Measurements from ENCODE around the gene POLRMT.

Gene POLRMT

DNA sequence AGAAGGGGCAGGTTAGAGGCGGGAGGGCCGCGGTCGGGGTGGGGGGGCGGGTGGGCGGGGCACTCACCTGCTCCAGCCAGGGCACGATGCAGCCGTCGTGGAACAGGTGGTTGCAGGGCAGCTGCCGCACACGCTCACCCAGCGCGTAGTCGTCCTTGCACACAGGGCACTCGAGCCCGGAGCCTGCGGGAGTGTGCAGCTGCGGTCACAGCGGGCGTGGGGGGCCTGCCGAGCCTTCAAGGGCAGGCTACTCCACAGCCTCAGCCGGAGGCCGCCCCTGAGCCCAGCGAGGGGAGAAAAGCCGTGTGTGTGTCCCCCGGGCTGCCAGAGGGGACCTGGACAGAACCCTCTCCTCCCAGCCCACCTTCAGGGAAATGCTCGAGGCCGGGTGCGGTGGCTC lies 15.0 kb upstream of the POLRMT start:
- in situ Hi-C loops (cut with MboI; ENCODE audit: low sequenced_read_pairs): no loop called here

DNA sequence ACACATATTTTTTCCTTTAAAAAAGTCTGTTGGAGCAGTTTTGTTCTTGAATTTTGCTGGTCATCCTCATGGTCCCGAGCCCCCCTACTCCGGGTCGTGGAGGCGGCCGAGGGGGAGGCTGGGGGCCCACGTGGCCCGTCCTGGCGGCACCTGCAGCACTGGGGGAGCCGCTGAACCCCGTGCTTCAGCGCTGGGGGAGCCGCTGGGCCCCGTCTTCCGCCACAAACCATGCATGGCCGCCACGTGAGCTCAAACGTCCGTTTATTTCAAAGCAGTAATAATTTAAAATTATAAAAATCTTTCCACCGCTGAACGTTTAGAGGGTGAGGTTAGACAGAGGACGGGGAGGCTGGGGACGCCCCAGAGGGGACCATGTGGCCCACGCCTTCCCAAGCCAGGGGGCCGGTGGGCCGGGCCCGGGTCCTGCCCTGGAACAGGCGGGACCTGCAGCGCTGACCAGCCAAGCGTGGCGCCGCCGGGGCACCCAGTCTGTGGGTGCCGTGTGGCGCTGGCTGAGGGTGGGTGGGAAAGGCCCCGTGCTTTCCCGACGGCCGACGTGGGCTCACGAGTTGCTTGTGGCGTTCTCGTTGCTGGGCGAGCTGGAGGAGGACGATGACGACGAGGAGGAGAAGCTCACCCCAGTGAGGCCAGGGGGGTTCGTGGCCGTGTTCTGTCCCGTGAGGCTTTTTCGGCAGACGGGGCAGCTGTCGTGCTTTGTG lies 14.4 kb upstream of the POLRMT start:
- in situ Hi-C loops (cut with MboI; ENCODE audit: low sequenced_read_pairs): no loop called here

DNA sequence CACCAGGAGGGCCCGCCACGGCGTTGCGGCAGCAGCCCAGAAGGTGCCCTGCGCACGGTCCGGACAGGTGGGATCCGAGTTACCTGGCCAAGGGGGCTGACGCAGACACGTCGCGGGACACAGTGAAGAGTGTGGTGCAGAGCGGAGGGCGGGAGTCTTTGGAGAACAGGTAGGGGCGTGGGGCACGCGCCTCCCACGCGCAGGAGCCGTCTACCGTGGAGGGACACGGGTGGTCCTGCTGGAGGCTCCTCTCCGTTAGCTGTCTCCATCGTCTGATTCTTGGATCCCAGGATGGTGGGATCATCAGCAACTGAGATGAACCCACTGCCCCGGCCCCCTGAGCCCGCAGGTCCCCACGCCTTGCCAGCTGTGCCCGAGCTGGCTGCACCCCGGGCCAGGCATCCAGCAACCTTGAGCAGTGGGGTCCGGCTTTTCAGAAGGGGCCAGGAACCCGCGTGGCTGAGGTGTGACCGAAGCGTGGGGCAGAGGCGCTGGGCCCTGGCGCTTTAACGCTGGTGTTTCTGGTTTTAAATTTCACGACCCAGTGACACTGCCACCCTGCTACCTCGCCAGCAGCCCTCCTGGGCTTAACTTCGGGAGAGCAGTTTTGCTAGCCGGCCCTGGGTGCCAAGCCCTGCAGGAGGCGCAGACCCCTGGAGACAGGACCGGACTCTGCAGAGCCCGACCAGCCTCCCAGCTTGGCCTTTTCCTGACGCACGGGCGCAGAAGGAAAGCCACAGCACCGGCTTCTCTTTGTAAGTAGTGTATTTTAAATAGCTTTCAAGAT lies 13.6 kb upstream of the POLRMT start:
- in situ Hi-C loops (cut with MboI; ENCODE audit: low sequenced_read_pairs): no loop called here

DNA sequence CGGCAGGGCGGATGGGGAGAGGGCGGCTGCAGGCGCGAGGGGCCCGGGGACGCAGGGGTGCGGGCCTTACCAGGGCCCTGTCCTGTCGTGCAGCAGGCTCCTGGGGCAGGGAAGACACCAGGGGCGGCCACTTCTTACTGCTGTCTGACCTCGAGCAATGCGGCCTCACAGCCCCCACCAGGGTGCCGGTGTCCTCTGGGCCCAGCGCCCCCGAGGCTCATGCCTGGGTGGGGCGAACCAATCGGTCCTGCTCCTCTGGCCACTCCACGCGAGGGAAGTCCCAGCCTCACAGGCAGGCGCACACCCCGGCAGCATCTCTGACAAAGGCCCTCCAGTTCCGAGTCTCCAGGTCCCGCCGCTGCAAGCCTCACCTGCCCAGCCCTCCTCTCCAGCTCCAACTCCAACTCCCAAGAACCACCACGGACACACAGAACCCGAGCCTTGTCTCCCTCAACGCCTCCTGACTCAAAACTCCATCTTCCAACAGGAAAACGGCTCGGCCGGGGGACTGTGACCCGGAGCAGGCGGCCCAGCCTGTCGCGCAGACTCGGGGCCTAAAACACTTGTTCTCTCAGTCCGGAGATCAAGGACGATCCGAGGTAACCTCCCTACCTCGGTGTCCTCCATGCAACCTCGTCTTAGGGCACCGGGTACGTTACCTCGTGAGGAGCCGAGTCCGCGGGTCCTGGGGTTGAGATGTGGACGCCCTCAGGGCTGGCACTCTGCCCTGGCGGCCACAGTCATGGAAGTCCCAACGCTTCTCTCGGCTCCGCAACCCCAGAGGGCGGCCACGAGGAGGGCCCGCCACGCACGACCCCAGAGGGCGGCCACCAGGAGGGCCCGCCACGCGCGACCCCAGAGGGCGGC lies 12.8 kb upstream of the POLRMT start:
- in situ Hi-C loops (cut with MboI; ENCODE audit: low sequenced_read_pairs): no loop called here

DNA sequence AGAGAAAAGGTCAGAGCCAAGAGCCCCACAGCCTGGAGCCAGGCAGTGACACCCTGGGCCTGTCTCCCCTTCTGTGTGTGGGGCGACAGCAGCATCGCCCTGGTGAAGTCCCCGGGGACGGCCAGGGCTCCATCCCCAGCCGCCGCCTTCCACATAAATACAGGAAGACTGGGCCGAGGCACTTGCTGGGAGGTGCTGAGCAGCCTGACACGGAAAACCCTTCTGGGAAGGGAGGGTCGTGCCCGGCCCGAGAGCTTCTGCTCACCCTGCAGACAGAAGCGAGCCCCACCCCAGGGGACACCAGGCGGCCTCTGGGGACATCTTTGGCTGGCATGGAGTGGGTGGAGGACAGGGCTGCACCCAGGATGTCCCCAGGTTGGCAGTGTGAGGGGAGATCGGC lies 11.5 kb upstream of the POLRMT start:
- in situ Hi-C loops (cut with MboI; ENCODE audit: low sequenced_read_pairs): no loop called here

DNA sequence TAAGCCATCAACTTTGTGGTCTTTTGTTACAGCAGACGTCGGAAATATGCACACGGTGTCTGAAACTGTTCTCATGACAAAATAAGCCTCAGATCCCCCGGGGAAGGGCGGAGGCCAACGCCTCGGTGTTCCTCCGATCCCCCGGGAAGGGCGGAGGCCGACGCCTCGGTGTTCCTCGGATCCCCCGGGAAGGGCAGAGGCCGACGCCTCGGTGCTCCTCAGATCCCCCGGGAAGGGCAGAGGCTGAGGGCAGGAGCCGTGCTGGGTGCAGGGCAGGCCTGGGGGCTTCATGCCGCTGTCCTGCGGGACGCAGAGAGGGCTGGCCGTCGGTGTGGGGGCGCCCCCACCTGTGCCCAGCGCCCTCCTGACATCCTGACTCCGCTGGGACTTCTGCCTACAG lies 11.0 kb upstream of the POLRMT start:
- in situ Hi-C loops (cut with MboI; ENCODE audit: low sequenced_read_pairs): no loop called here

DNA sequence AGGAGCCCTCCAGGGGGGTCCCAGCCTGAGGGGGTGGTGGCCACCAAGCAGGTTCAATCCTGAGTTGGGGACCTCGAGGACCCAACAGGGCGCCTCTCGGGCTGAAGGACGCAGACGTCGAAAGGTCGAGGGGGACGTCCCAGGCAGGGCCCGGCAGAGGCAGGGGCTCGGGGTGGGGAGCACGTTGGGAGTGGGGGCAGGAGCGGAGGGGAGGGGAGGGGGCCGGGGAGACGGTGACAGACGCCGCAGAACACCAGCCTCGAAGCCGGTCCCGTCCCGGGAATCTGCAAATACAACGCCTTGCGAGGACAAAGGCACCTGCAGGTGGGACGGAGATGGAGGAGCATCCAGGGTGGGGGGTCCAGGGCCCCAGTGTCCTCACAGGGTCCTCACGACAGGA lies 10.4 kb upstream of the POLRMT start:
- in situ Hi-C loops (cut with MboI; ENCODE audit: low sequenced_read_pairs): no loop called here

DNA sequence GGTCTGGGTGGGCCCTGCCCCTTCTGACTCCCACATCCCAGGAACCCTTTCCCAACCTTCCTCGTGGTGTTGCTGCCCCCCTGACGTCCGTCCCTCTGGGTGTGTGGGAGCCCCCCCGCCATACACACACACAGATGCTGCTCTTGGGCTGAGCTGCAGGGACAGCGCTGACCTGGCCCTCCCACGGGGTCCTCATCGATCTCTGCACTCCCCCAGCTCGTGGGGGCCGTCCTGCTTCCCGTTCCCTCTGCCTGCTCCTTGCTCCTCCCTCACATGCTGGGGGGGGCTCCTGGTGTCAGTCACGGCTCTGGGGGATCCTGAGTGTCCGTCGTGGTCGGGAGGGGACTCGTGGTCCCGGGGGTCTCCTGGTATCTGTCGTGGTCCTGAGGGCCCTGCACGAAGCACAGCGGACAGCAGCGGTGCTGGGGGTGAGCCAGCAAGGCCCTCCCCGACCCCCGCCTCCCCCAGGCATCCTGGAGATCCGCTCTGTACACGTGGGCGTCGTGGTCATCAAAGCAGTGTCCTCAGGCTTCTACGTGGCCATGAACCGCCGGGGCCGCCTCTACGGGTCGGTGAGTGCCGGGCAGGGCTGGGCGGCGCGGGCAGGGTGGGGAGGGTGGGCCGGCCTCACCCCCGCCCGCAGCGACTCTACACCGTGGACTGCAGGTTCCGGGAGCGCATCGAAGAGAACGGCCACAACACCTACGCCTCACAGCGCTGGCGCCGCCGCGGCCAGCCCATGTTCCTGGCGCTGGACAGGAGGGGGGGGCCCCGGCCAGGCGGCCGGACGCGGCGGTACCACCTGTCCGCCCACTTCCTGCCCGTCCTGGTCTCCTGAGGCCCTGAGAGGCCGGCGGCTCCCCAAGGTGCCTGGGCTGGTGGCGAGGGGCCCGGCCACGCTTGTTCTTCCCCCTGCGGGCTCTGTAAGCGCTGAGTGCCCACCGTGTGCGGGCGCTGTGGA lies 9.7 kb upstream of the POLRMT start:
- in situ Hi-C loops (cut with MboI; ENCODE audit: low sequenced_read_pairs): no loop called here

DNA sequence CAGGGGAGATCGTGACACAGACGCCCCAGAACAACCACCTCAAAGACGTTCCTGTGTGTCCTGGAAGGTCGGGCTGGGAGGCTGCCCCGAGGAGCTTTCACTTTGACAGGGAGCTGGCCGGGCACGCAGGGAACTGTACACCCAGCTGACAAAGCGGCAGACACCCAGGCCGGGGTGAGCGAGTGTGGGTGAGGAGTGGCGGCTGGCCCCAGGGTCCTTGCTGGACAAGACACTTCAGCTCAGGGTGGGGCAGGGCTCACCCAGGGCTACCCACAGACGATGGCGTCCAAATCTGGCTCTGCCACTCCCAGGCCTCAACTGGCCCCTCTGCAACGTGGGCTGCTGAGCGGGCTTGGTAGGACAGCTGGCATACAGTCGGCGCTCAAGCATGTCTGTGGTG lies 8.4 kb upstream of the POLRMT start:
- in situ Hi-C loops (cut with MboI; ENCODE audit: low sequenced_read_pairs): no loop called here

DNA sequence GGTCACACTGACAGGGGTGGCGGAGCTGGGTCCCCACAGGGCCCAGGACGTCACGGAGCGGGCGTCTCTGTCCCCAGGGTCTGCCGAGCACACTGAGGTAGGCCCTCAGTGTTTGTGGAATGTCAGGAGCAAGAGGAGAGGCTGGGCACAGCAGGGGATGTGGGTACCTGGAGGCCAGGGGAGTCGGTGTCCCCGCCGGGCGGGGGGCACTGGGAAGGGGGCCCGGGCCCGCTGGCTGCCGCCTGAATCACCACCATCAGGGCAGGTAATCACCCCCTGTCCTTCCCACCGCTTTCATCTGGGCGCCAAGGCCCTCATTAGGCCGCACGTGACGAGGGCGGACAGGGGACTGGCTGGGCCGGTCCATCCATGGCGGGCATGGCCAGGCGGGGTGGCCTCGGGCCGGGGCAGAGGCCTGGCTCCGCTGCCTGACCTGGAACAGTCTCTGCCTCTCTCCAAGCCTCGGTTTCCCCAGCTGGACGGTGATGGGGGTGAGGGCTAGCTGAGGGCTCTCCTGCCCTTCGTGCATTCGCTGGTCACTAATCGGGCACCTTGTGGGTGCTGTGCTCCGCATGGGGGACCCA lies 7.4 kb upstream of the POLRMT start:
- in situ Hi-C loops (cut with MboI; ENCODE audit: low sequenced_read_pairs): no loop called here

DNA sequence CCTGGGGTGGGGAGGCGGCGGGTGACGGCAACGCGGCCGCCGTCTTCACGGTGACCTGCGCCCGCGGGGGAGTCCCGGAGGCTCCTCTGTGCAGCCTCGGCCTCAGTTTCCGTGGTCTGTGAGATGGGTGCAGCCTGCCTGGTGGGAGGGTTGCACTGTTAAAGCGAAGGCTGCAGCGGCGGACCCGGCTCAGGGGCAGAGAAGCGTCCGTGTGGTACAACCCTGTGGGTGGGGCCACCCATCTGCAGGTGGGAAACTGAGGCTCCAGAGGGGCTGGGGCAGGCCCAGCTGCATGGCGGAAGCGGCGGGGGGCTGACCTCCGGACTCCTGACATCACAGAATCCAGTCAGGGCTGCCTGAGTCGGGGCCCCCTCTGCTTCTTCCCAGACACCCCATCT lies 6.8 kb upstream of the POLRMT start:
- in situ Hi-C loops (cut with MboI; ENCODE audit: low sequenced_read_pairs): no loop called here

DNA sequence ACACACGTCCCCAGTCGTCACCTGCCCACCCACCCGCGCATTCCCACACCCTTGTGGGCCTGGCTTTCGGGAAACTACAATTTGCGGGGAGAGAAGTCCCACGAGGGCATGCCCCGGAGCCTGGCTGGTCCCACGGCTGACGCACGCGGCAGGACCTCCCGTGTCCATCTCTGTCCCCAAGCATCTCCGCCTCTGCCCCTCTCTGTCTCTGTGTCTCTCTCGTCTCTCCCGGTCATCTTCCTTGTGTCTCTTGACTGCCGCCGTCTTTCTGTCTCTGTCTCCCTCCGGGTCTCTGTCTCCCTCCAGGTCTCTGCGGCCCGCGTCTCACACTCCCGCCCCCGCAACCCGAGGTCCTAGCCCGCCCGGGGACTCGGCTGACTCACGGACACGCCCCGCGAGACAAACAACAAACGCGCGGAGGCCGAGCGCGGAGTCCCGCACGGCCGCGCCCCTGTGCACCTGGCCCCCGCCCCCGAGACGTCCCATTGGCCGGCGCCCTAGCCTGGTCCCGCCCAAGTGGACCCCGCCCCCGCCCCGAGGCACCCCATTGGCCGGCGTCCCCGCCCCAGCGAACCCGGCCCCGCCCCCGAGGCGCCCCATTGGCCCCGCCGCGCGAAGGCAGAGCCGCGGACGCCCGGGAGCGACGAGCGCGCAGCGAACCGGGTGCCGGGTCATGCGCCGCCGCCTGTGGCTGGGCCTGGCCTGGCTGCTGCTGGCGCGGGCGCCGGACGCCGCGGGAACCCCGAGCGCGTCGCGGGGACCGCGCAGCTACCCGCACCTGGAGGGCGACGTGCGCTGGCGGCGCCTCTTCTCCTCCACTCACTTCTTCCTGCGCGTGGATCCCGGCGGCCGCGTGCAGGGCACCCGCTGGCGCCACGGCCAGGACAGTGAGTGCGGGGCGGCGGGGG lies 6.2 kb upstream of the POLRMT start, which contains the start of gene FGF22:
FGF22 (plus strand) TSS at position 627 of the 908 bp plus-strand sequence; CDS start at position 674, 47 bp downstream.
- in situ Hi-C loops (cut with MboI; ENCODE audit: low sequenced_read_pairs): no loop called here

DNA sequence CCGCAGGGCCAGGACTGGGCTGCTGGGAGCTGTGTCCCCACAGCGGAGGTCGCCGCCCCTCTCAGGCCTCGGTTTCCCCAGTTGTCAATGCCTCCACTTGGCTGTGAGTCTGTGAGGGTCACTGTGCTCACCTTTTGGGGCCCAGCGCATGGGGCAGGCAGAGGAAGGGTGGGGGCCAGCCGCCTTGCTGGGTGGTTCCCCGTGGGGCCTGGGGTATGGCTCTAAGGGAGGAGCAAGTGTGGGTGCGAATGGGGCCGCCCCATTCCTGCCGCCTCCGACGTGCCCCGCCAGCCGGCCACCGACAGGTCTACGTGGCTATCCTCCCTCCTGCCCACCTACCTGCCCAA lies 5.5 kb upstream of the POLRMT start:
- in situ Hi-C loops (cut with MboI; ENCODE audit: low sequenced_read_pairs): no loop called here

DNA sequence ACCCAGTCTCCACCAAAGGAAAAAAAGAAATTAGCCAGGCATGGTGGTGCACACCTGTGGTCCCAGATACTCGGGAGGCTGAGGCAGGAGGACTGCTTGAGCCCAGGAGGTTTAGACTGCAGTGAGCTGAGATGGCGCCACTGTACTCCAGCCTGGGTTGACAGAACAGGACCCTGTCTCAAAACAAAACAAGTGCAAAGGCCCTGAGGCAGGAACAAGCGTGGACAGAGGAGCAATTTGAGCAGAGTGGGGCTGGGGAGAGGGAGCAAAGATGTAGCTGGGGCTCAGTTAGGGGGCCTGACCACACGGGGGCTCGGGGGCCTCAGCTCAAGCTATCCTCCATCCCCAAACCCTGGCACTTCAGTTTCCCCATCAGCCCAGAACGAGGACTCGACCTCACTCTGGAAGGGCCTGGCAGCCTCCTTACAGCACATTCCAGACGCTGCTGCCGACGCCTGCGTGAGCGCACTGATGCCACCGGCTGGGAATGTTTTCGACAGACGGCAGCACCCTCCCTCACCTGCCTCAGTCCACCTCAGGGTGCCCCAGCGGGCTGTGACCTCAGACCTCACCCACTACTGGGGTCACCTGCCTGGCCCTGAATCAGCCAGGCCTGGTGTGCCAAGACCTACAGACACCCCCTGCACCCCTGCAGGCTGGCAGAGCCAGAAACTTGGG lies 1.8 kb upstream of the POLRMT start:
- in situ Hi-C loops (cut with MboI; ENCODE audit: low sequenced_read_pairs): no loop called here

DNA sequence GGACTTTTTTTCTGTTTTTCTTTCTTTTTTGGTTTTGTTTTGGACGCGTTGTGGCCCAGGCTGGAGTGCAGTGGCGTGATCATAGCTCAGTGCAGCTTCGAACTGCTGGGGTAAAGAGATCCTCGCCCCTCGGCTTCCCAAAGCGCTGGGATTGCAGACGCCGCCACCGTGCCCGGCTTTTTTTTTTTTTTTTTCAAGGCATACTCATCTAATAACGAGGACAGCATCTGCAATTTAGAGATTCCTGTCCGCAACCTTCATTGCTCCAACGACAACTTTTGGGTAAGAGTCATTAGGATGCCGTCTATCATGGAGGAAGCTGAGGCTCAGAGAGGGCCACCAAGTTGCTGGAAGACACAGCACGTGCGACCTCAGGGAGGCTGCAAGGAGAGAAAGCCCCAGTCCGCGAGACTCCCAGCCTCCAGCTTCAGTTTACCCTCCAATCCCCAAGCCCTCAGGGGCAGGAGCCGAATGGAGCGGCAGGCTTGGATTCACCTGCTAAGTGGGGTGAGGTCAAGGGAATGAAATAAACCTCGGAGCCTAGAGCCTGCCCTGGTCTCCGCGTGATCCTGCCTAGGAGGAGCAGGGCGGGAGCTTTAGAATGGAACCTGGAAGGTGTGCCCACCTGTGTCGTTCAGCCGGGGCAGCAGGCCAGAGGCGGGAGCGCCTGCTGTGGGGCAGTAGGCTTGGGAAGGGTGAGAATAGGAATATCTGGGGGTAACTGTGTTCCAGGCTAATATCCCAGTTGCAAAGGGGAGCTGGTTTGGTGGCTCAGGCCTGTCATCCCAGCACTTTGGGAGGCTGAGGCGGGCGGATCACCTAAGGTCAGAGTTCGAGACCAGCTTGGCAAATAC lies 676 bp upstream of the POLRMT start:
- in situ Hi-C loops (cut with MboI; ENCODE audit: low sequenced_read_pairs): no loop called here

DNA sequence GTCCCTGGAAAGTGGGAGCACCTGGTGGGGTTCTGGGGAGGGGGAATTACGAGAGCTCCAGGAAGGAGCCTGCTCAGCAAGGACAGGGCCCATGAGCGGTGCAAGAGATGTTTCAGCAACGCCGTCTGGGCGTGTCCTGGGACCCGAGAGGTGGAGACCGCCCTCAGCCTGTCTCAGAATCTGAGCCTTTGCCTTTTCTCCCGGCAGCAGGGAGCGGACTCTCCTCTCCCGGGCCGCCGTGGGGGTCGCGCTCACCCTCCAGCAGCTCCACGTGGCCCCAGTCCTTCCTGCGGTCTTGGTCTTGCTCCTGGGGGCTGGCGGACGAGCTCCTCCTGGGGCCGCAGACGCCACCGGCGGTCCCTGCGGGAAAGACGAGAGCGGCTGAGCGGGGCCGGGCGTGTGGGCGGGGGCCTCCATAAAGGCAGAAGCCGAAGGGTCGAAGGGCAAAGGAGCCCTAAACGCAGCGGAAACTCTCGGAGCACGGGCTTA lies 714 bp downstream of the POLRMT start:
- in situ Hi-C loops (cut with MboI; ENCODE audit: low sequenced_read_pairs): no loop called here

DNA sequence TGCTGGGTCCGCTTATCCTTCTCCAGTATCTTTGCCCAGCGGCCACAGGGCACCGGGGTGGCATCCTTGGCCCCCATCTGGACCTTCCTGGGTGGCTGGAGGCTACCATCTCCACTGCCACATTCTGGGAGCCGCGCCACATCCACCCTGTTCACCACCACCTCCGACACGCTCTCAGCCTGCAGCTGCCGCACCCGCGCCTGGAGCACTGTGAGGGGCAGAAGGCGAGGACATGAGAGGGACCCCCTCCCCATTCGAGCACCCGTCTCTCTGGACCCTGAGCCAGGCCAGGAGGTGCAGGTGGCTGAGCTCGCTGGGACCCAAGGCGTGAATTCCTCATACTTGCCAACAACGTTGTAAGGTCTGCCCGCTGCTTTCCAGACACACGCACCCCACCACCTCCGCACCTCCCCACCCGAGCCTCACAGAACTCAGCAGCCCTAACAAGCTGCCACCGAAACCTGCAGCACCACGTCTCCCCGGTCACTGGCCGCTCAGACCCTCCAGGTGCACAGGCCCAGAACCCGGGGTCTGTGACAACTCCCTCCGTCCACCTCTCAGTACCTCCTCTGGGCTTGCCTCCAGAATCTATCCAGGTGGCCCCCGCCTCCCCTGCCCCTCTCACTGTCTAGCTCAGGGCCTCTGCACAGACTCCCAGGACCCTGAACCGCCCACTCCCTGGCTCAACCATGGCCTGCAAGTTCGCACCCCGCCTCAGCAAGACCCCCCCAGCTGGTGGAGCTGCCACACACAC lies 3.2 kb downstream of the POLRMT start:
- in situ Hi-C loops (cut with MboI; ENCODE audit: low sequenced_read_pairs): no loop called here
